SHP77 (cell line): Measurements from ENCODE around the gene CFAP69.
A peak's percentile ranks its signal among the peaks of the same experiment; 100 is the strongest.

Experiments used
- DNase-seq, 2 experiments: peaks; one replicate each; lab custom pipeline; 2025; lab: John Stamatoyannopoulos, UW

CFAP69 gene

GRCh38 chr7:90244909-90245851 lies at the start of gene CFAP69:
Gene CFAP69 (plus strand): TSS chr7:90245174. CDS start chr7:90245425, 251 bp downstream.
- peak; percentile 55 to 87 for DNase-seq

GRCh38 chr7:90201500-90202195 lies 43.3 kb upstream of the CFAP69 start:
- no peak for DNase-seq

- DNase-seq: no peak
Measured at GRCh38 chr7:90207956-90208355, 37.0 kb upstream of the CFAP69 start.

- no peak for DNase-seq
Measured at GRCh38 chr7:90209776-90210175, 35.2 kb upstream of the CFAP69 start.

GRCh38 chr7:90210475-90210874 lies 34.5 kb upstream of the CFAP69 start:
- DNase-seq: no peak

- DNase-seq: no peak
Measured at GRCh38 chr7:90210981-90211380, 34.0 kb upstream of the CFAP69 start.

- no peak for DNase-seq
Measured at GRCh38 chr7:90211391-90212148, 33.4 kb upstream of the CFAP69 start, which contains the start of gene STEAP2. Gene STEAP2 (plus strand): TSS chr7:90211740. CDS start chr7:90225083, 13,343 bp downstream.

GRCh38 chr7:90212149-90212495 lies 32.9 kb upstream of the CFAP69 start:
- no peak for DNase-seq

GRCh38 chr7:90213521-90213920 lies 31.5 kb upstream of the CFAP69 start:
- DNase-seq: no peak

- no peak for DNase-seq
Measured at GRCh38 chr7:90216080-90216674, 28.8 kb upstream of the CFAP69 start.

- DNase-seq: no peak
Measured at GRCh38 chr7:90216771-90217170, 28.2 kb upstream of the CFAP69 start.

- no peak for DNase-seq
Measured at GRCh38 chr7:90222390-90222789, 22.6 kb upstream of the CFAP69 start.

GRCh38 chr7:90222811-90223725 lies 21.9 kb upstream of the CFAP69 start:
- no peak for DNase-seq

- DNase-seq: no peak
Measured at GRCh38 chr7:90224195-90224594, 20.8 kb upstream of the CFAP69 start.

GRCh38 chr7:90225181-90225580 lies 19.8 kb upstream of the CFAP69 start:
- no peak for DNase-seq

- DNase-seq: no peak
Measured at GRCh38 chr7:90225601-90226000, 19.4 kb upstream of the CFAP69 start.

GRCh38 chr7:90227259-90227658 lies 17.7 kb upstream of the CFAP69 start:
- DNase-seq: no peak

GRCh38 chr7:90229682-90230081 lies 15.3 kb upstream of the CFAP69 start:
- DNase-seq: no peak

- no peak for DNase-seq
Measured at GRCh38 chr7:90230834-90231233, 14.1 kb upstream of the CFAP69 start.

GRCh38 chr7:90231304-90231703 lies 13.7 kb upstream of the CFAP69 start:
- no peak for DNase-seq

- no peak for DNase-seq
Measured at GRCh38 chr7:90232430-90232829, 12.5 kb upstream of the CFAP69 start.
